ENCODE measurements around the gene HSD3B2.
"Not testable (repeated sequence)": the region's sequence is repeated elsewhere in the genome, so short reads cannot be mapped to it uniquely, and the experiment has no call there.

The HSD3B2 gene

DNA sequence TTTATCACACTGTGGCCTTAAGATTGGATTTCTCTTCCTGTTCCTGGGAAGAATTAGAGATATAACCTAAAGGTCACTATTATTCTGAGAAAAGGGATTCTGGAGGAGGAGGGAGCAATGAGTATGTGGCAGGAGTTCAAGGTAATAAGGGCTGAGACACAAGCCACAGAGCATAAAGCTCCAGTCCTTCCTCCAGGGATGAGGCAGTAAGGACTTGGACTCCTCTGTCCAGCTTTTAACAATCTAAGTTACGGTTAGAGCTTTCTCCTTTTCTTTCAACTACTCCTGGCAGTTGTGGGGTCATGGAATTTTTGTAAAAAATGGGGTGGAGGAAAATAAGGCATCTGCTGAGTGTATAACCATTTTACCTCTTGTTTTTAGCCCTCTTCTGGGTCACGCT lies at the start of gene HSD3B2:
HSD3B2 (plus strand) TSS at position 201 of the 400 bp plus-strand sequence. CDS start 270 bp downstream, outside the sequence.
- no peak for DNase-seq

DNA sequence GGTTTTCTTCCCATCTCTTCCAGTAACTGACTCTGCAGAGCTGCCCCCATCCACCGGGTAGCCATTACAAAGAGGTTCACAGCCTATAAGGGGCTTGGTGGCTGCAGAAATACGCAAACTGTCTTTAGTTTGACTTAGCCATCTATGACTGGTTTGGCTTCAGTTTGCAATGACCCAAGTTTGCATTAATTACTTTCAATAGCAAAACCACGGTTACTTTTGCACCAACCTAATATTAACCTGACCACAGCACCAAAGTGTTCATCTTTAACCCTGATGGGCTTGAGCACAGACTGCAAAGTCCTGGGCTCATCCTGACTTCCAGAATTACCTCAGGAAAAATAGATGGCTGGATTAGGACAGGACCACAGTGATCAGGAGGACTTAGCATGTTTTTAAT lies 48.5 kb upstream of the HSD3B2 start:
- DNase-seq, result no peak

DNA sequence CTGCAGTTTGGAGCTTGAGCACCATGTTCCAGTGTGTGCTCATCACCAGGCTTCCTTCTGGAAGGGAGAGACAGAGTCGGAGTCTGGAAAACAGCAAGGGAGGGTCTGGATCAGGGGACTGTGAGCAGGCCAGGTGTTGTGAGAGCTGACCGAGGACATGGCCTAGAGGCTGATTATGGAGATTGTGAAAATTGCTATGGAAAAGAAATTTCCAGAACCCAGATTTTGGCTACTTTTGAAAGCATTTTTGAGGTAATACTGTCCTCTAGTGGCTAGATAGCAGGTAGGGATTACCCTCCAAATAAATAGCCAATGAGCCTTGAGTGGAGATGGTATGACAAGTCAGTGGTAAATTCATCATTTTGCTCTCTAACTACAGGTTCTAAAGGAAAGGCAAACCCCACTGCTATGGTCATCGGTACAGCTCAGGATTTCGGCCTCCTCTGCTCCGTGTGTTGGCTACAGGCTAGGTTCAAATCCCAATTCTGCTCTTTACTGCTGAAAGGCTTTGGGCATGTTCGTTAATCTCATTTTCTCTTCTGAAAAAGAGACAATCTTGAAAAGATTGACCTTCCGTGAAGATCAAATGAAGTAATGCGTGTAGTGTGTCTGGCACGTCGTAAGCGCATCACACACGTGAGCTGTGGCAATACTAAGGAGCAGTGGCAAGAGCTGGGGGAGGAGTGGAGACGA lies 47.4 kb upstream of the HSD3B2 start:
- DNase-seq, result peak; percentile 44

DNA sequence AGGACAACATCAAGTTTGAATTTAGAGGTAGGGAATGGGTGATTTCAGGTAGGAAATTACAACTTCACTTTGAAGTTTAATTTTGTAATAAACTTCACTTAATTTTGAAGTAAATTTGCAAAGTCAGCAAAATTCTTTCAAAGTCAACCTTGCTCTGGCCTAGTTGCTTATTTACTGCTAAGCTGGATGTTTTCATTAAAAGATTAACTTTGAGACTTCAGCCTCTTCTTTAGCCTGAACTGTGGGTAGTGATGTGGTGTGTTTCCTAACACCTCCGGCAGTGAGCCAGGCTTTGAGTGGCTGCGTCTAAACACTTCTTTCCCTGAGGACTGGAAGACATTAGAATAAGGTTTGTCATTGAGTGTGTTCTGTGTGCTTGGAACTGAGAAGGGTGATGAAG lies 46.4 kb upstream of the HSD3B2 start, which contains the start of gene HAO2:
HAO2 (plus strand) TSS at position 232 of the 400 bp plus-strand sequence. CDS start 12,301 bp downstream, outside the sequence.
- no peak for DNase-seq

DNA sequence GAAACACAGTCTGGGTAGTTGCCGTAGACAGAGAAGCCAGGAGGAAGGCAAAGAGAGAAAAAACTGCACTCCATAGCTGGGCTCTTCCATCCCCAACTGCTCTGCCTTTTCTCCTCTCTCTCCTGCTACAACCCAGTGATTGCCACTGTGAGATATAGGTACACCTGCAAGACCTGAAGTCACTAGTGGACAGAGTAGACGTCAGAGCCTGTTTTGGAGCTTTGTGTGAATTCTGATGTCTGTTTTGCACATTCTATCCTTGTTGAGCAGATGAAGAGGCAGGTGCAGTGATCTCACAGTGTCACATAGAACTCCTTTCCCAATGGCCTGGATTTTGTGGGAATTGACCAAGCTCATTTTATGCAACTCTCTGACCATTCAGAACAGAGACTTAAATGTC lies 44.2 kb upstream of the HSD3B2 start:
- no peak for DNase-seq

DNA sequence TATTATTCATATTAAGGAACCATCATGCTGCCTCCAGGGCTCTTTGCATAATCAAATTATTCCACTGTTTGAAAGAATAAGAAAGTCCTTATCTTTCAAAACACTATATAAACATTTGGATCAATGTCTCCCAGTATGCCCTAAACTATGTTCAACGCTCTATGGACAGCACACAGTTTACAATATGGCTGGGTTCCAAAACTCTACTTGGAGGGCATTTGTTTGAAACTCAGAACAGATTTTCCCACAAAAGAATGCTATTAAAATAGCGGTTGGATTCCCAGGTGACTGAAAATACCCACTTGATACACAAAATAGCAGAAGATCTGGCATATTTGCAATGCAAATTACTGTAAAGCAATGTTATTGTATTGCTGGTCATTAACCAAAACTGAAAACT lies 43.1 kb upstream of the HSD3B2 start:
- DNase-seq, result no peak

DNA sequence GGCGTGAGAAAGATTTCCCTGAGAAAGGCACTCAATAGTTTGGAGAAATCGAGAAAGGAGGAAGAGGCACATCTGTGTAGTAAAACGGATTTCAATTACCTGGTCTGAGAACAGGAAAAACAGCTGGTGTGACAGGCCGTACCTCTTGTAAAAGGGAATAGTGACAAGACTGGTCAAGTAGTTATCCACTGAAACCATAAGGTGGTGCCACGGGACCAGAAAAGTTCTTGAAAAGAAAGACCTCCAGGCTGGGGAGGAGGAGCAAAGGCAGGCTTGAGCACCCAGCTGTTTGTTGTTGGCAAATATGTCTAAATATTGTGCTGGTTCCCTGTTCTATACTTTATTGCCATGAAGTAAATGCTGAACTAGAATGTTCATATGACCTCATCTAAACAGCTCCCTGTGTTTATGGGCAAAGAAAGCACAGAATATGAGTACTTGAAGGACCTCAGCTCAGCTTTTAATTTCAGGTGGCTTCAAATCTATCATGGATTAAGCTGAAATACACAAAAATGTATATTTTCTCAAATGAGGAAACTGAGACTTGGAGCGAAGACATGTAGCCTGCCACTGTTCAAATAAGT lies 42.4 kb upstream of the HSD3B2 start:
- peak; percentile 26 for DNase-seq

DNA sequence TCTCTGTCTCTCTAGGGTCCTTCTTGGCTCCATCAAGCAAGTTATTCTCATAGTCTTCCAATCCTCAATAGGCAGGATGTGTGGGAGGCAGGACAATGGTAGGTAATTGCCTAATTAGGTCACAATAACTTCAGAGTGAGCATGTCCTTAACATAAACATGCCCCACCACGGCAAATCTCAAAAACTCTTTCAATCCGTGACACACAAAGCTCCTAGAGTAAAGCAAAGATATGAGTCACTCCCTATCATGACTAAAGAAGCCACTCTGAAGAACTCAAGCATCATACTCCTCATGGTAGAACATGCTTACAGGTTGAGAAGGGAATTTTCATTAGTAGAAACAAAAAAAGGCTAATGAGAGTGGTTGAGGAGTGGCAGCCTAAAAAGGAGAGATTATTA lies 41.5 kb upstream of the HSD3B2 start:
- peak; percentile 35 for DNase-seq

DNA sequence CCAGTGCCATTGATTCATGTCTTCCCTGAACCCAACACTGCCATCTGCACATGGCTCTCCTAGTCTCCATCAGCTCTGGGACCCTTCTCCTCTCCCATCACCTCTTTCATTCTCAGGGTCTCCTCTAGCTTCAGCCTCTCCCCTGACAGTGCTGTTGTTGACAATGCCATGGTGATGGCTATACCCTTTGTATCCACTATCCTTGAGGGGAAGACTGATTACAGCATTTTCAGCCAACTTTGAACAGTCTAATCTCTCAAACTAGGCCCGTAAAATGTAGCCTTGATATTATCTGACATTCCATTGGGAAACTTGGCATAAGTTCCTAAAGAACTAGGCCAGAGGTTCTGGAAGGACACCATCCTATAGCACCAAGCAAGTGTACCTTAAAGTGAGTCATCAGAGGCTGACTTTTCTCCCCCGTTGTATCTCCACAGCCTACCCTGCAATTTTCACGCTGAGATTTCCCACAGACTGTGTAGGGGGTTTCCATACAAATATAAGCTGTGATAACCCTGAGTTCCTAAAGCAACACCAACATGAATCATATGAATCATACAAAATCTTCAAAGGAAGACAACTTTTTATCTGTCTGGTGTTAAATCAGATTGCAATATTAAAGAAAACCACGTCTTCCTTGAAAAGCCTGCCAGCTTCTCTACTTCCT lies 40.6 kb upstream of the HSD3B2 start:
- DNase-seq, result peak; percentile 2

DNA sequence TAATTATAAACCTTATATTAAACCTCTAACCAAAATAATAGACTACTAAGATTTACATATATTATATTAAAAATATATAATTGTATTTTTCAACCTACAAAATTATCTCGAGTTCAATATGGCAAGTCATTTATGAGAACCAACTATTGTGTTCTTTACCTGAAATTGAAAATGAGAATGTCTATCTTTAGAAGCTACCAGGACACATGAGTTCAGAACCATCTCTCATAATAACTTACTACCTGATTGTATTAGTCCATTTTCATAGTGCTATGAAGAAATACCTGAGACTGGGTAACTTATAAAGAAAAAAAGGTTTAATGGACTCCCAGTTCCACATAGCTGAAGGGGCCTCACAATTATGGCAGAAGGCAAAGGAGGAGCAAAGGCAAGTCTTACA lies 39.6 kb upstream of the HSD3B2 start:
- no peak for DNase-seq

DNA sequence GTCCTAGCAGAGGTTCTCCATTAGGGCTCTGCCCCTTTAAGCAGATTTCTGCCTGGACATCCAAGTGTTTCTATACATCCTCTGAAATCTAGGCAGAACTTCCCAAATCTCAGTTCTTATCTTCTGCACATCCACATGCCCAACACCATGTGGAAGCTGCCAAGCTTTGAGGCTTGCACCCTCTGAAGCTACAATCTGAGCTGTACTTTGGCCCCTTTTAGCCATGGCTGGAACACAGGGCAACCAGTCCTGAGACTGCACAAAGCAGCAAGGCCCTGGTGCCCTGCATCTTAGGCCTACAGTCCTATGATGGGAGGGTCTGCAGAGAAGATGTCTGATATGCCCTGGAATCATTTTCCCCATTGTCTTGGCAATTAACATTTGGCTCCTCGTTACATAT lies 38.4 kb upstream of the HSD3B2 start:
- DNase-seq, result no peak

DNA sequence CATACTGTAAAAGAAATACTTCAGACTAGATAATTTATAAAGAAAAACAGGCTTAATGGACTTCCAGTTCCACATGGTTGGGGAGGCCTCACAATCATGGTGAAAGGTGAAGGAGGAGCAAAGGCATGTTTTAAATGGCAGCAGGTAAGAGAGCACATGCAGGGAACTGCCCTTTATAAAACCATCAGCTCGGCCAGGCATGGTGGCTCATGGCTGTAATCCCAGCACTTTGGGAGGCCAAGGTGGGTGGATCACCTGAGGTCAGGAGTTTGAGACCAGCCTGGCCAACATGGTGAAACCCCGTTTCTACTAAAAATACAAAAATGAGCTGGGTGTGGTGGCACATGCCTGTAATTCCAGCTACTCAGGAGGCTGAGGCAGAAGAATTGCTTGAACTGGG lies 37.4 kb upstream of the HSD3B2 start:
- not testable (repeated sequence) for DNase-seq

DNA sequence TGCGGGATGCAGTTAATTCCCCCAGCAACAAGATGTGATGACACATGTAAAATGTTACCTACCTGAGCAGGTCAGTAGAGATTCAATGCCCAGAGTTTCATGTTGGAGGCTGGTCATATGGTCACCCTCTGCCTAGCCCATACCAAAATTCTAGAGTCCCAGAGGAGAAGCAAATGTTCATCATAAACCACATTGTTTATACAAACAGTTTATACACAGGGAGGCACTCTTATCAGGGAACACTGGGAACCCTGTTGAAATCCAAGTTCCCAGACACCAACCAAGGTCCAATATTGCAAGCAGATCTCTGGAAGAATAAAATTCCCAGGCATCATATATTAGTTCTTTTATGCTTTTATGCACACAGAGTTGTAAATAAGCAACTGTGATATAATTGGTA lies 35.8 kb upstream of the HSD3B2 start:
- DNase-seq, result no peak

DNA sequence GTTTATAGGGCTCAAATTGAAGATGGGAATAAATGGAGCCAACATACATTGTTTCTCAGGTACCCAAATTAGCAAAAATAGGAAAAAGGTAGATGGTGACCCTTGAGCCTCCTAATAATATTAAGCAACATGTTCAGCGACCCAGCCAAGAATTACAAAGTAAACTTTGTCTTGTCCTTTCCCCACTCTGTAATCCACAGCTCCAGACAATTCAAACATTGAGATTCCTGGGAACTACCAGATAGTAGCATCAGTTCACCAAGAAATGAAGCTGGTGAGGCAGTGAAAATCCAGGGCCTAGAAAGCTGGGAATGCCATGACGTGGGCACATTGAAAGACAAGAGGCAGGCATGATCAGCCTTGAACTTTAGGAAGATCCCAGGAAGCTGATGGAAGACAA lies 34.6 kb upstream of the HSD3B2 start:
- DNase-seq, result no peak

DNA sequence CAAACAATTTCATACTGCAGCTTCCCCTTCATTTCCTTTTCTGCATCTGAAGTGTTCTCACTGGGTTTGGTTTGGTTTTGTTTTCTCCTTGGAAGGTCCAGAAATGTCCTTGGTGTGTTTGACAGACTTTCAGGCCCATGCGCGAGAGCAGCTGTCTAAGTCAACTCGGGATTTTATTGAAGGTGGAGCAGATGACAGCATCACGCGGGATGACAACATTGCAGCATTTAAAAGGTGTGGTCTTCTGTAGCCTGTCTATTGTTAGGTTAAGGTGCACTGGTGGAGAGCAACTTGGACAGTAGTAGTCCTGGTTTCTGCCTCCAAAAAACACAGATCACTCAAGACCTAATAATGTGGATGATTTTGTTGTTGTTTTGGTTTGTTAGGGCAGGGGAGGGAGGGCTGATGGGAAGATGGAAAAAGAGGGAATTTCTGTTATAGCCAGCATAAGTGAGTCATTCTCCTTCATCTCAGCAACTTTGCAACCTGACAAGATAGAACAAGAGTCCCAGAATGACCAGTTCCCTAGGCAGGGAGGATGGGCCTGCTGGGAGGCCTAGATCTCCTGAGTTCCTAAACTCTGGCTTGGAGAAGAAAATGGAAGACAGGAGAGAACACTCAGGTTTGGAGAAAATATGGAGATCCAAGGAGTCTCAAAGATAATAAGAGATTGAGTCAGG lies 33.8 kb upstream of the HSD3B2 start:
- DNase-seq, result no peak

DNA sequence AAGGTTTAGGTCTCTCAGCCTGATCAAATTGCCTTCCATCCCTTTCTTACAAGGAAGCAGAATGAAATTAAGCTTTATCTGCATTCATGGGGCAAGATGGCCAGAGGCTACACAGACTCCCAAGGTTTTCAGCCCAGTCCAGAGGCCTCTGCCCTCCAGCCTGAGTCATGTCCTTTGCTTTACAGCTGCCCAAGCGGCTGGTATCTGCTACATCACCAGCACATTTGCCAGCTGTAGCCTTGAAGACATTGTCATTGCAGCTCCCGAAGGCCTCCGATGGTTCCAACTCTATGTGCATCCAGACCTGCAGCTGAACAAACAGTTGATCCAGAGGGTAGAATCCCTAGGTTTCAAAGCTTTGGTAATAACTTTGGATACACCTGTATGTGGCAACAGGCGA lies 30.4 kb upstream of the HSD3B2 start:
- DNase-seq, result no peak

DNA sequence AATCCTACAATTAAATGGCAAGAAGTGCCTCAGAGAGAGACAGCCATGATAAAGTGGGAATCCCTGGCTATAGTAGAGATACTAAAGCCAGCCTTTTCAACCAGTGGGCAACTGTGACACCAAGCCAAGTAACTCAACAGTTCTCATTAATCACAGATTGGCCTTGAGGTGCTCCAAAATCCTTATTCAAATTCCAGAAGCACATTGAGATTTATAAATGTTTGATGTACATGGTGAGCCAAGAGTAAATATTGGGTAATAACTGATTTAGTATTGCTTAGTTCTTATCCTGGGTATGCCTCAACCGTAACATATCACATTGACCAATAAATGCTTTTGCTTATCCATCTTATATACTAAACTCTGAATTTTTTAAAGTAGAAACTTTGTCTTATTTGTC lies 29.3 kb upstream of the HSD3B2 start:
- no peak for DNase-seq

DNA sequence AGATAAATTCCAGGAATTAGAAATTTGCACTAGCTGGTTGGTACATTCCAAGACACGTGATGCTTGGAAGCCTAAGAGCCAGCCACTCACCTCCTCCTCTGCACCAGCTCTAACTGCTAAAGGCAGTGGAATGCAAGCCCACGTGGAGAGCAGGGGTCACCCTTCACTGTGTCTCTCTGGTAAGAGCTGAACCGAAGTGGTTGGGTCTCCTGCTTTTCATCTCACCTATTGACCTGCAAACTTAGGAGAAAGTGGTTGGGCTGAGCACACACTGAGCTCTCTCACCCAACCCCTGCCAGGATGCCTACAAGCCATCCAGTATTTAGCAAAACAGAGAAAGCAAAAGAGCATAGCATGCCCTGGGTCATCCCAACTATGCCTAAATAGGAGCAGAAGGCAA lies 27.1 kb upstream of the HSD3B2 start:
- no peak for DNase-seq

DNA sequence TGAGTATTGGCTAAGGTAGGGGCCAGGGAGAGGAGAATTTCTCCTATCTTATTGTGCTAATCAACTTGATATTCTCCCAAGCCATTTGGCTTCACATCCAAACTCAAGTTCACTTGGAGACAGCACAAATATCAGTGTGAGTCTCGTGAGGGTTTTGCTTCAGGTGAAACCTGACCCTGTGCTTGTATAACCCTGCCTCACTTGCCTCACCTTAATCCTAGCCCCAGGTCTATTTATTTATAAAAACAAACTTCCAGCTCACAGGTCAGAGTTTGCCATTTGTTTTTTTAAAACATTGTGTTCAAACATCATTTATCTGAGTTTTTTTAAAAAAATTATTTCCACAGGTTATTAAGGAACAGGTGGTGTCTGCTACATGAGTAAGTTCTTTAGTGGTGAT lies 26.5 kb upstream of the HSD3B2 start:
- no peak for DNase-seq

DNA sequence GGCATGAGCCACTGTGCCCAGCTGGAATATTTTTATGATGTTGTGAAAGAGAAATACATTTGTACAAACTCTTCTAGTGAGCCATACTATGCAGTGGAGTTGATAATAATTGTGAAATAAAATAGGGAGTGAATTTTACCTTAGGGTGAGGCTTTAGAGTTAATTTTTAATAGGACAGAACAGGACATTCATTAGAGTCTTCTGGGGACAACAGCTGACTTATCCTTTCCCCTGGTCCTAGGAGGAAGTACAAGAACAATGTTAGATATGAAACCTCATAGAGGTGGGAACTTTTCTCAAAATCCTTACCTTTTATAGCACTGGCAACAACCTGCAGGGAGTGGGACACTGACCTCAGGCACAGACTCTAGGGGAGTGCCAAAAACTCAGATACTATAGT lies 24.4 kb upstream of the HSD3B2 start:
- DNase-seq, result no peak

DNA sequence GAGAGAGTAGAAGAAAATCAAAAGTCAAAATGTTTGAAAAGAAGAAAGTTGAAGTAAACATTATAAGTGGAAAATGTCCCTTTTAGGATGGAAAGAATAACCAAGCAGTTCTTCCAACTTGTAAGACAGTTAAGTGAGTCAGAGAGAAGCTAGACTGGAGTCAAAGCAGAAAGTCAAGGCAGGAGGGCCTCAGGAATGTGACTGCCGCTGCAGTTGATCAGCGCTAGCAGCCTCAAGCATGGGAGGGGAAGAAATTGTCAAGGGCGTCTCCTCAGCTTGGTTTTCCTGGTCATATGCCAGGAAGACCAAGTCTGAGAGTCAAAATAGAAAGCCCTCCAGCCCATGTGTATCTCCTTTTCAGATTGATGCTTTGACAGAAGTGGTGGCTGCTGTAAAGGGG lies 23.2 kb upstream of the HSD3B2 start:
- no peak for DNase-seq

DNA sequence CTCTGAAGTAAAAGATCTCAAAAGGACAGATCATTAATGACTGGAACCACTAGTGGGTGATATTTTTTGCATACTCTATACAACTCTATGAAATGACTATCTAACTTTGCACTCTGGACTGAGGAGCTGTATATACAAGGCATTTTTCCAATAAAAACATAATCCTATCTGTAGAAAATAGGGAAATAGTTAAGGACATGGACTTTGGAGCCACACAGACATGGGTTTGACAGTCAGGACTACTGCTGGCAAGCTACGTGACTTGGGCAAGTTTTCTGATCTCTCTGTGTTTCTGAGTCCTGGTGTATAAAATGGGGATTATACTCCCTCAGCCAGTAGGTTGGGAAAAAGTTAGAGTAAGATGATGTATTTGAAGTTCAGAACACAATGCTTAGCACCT lies 20.9 kb upstream of the HSD3B2 start:
- no peak for DNase-seq

DNA sequence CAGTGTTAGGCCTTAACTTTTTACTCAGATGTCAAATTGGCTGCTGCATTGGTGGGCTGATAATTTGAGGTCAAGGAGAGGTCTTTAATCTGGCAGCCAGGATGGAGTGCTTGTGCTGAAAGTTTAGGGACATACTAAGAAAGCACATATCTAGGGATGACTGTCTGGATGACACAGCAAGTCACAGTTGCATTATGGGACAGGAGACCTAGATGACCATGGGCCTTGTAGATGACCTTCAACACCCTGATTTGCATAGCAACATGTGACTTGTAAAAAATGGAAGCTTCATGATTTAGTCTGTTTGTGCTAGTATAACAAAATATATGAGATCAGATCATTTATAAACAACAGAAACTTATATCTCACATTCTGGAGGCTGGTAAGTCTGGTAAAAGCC lies 18.0 kb upstream of the HSD3B2 start:
- DNase-seq, result no peak

DNA sequence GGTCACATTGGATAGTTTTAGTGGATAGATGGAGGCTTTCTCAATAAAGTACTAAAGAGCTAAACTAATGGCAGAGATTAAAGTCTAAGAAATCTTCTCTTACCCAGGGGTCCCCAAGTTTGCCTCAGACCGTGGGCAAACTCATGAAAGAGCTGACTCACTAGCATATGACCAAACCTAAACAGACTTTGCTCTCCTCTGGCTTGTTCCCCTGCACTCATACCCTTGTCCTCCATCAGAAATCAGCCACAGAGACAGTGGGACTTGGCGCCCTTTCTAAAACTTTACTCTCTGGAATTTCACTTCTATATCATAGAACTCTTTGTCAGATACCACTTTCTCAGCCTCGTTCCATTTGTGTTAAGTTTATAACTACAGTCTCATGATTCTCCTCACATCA lies 17.0 kb upstream of the HSD3B2 start:
- no peak for DNase-seq
